Measurements from ENCODE around the gene GBE1.

GRCh38 chr3:81760215-81760614 lies 1.2 kb downstream of the GBE1 start:
- TF ChIP-seq CTCF (IDR thresholded peaks at IDR 0.05) = no peak
- TF ChIP-seq POLR2A (IDR thresholded peaks at IDR 0.05) = no peak

All from adrenal gland (tissue), 5 donors.